ENCODE results near the gene POLA2.
"Not testable (repeated sequence)": the region's sequence is repeated elsewhere in the genome, so short reads cannot be mapped to it uniquely, and the experiment has no call there.

Gene POLA2

DNA sequence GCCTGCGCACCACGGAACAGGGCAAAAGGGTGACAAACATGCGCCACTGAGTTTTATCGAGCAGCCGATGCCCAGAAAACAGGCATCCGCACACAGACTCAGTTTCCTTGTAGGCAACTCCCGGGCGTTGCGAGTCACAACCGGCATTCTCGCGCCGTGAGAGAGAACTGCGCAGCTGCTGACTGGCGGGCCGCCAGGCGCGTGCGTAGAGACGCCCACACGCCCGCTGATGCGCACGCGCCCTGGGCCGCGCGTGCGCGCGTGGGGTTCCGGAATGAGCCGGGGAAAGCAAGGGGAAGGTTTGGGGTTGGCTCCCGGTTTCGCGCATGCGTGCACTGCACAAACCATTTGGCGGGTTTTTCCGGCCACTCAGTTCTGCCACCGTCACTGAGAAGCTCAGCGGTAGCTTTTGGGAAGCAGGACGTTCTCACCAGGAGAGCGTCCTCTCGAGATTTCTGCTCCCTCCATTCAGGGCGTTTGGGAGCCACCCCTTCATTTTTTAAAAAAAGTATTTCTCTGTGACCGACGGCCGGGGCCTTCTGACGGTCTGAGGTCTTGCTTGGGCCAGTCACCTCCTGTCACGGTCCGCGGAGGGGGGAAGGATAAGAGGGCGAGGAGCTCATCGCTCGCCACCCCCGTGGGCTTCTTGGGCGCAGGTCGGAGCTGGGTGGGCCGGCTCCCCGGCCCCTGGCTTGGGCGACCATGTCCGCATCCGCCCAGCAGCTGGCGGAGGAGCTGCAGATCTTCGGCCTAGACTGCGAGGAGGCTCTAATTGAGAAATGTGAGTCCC is at the start of gene POLA2:
Gene POLA2 (plus strand): TSS at position 372 of the 790 bp plus-strand sequence. CDS start 331 bp downstream, at position 703.
- DNase-seq = peak; percentile 96

DNA sequence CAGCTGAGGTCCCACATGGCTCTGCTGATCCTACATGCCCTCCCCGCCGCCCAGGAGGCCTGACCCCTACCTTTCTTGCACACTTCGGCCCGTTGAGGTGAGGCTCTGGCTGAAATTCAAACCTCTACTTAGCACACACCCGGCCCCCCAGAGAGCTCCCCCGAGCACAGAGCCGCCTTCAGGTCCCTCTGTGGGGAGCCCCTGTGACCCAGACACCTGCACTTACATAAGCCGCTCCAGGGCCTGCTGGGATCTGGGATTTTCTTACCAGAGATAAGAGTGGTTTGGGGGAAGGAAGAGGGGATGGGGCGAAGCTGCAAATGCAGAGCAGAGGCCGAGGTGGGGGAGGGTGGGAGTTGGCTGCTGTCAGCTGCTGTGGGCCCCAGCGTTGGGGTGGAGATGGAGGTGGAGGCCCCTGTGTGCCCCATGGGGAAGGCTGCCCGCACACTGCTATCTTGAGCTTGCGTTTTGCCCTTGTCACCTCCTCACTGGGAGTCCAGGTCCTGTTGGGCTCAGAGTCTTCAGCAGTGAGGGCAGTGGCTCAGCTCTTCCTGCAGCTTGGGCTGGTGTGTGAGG is 49.4 kb upstream of the POLA2 start:
- no peak for DNase-seq

DNA sequence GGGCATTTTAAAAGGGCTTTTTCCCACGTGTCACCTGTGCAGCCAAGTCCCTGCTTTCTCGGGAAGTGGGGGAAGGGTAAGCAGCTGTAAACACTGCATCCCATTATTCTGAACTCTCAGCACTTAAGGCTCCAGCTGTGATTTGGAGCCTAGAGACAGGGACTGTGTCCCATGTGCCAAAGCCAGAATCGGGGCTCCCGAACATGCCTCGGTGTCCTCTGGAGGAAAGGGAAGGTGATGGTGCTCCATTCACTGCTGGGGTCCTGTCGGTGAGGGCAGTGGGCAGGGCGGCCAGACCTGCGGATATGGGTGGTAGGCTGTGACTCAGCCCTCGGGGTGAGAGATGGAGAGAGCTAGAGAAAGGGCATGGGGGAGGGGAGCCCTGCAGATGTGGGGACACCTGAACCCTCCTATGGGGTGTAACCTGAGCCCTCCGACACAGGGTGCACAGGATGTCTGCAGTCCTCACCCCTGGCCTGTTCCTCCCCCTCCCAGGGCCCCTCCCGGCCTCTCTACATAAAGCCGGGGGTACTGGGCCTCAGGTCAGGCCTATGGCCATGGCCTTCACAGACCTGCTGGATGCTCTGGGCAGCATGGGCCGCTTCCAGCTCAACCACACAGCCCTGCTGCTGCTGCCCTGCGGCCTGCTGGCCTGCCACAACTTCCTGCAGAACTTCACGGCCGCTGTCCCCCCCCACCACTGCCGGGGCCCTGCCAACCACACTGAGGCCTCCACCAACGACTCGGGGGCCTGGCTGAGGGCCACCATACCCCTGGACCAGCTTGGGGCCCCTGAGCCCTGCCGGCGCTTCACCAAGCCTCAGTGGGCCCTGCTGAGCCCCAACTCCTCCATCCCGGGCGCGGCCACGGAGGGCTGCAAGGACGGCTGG is 48.2 kb upstream of the POLA2 start:
- DNase-seq = peak; percentile 17

- DNase-seq = no peak
These were observed 47.4 kb upstream of the POLA2 start for GRCh38 chr11:65214212-65214845.

DNA sequence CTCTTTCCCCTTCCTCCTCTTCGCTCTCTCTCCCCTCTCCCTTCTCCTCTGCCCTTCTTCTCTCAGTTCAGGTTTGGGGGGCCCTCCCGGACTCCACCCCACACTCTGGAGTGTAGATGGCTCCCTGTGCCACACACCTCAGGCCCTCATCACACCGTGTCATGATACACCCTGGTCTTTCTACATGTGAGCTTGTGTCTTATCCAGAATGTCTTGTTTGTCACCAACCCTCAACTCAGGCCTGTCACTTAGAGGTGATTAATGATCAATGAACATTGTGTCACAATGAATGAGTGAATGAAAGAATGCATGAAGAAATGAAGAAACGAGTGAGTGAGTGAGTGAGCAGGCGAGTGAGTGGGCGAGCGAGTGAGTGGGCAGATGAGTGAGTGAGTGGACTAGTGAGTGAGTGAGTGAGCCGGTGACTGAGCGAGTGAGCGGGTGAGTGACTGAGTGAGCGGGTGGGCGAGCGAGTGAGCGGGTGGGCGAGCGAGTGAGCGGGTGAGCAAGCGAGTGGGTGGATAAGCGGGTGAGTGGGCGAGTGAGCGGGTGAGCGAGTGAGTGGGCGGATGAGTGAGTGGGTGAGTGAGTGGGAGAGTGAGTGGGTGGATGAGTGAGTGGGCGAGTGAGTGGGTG is 46.2 kb upstream of the POLA2 start:
- no peak for DNase-seq

DNA sequence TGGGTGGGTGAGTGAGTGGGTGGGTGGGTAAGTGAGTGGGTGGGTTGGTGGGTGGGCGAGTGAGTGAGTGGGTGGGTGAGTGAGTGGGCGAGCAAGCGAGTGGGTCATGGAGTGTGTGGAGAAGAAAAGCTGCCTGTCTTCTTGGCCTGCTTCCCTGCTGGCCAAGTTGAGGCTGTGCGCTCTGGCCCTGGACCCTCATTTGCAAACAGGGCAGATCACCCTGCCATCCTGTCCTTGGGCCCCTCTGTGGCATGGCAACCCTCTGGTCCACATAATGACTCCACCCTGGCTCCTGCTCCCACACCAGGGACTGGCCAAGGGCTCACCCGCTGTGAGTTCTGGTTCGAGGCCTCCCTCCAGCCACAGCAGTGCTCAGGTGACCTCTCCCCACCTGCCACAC is 44.9 kb upstream of the POLA2 start:
- DNase-seq = no peak

DNA sequence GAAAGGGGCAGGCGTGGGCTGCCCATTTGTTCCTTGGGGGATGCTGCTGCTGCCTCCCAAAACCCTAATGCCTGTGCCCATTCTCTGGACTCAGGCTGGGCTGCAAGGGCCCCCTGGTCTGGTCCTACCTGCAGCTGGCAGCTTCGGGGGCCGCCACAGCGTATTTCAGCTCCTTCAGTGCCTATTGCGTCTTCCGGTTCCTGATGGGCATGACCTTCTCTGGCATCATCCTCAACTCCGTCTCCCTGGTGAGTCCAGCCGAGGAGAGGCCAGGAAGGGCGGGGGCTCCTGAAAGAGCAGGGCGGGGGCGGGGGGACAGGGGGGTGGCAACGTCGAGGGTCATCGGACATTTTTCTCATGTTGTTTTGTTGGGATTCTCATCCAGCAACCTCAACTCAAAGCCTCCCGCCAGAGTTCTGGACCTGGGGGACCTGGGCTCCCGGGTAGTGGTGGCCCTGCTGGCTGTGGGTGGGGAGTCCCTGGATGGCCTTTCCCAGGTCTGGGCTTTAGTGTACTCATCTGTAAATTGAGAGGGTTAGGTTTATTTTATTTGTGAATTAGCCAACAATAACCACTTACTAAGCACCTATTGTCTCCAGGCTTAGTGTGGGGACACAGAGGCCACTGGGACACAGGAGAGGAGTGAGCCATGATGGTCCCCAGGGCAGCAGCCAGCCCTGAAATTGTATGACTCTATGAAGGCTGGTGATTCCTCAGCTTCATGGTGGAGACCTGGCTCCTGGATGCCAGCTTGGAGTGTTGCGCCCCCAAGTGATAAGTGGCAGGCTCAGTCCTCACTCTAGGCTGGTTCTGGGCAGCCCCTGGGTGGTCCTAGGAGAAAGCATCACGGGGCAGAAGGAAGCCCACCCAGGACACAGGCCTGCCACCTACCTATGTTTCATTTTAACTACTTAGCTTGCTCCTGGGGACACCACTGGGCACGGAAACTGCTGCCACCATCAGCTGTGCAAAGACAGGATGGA is 44.0 kb upstream of the POLA2 start:
- DNase-seq = no peak

GRCh38 chr11:65218446-65218845 is 43.3 kb upstream of the POLA2 start:
- no peak for DNase-seq

GRCh38 chr11:65219930-65220213 is 41.9 kb upstream of the POLA2 start:
- no peak for DNase-seq

- no peak for DNase-seq
These were observed 40.7 kb upstream of the POLA2 start for GRCh38 chr11:65221026-65221425.

DNA sequence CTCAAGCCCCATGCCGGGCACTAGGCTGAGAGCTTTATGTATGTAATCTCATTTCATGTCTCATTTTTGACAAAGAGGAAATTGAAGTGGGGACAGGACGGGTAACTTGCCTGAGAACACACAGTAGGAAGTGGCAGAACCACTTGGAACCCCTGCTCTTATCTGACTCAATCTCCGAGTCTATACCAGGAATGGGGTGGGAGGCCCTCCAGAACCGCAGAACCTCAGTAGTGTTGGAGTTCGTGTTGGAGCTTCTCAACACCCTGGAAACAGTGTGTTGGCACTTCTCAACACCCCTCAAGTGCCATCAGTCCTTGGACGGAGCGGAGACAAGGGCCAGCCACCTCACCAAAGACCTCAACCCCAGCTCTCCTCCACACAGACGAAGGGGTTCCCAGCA is 38.8 kb upstream of the POLA2 start:
- DNase-seq = no peak

DNA sequence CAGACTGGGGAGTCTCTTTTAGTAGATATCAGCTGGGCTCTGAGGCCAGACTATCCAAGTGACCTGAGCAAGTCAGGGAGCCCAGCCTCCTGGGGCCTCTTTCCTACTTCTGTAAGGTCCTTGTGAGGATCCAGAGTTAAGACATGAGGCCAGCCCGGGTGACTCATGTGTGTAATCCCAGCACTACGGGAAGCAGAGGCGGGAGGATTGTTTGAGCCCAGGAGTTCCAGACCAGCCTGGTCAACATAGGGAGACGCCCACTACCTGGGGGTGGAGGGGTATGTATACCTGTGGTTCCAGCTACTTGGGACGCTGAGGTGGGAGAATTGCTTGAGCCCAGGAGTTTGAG is 36.9 kb upstream of the POLA2 start:
- DNase-seq = no peak

DNA sequence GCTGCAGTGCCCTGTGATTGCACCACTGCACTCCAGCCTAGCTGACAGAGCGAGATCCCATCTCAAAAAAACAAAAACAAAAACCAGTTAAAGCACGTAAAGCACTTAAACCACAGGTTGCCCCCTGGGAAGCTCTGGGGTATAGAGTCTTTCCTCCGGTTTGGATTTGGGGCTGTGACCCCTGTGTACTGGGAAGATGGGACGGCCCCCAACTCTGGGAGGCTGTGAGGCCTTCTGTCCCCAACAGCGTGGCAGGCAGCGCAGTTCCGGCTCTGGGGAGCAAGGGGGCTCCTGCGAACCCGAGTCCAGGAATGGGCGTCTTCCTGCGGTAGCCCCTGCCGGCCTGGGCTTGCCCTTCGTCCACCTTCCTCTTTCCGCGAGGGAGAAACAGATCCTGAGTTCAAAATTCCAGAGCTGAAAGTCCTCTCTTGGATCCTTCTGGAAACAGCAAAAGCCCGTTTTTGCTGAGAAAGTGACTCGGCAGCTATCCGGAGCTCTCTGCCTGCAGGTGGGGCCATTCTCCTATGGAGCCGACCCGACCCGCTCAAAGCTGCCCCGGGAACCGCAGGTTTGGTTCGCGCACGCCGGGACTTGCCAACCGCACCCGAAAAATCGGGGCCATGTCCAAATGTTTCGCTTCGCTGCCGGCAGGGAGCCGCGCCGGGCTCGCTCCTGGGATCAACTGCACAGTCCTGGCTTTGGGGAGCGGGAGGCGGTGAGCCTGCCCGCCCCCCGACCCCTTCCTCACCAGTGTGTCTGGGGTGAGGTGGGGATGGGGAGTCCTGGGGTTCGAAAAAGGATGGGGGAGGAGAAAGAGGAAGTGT is 36.3 kb upstream of the POLA2 start:
- peak; percentile 52 for DNase-seq

GRCh38 chr11:65226103-65226442 is 35.7 kb upstream of the POLA2 start:
- no peak for DNase-seq

DNA sequence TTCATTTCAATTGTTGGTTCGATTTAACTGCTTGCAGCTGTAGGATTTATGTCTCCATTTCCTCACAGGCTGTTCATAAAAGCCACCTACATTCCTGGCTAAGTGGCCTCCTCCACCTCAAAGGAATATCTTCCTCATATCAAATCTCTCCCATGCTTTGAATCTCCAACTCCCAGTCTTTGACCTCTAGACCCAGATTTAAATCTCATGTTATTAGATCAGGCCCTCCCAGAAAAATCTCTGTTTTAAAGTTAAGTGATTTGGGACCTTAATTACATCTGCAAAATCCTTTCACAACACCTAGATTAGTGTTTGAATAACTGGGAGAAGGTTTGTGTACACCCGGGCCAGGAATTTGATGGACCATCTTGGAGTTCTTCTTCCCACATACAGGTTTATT is 33.9 kb upstream of the POLA2 start:
- DNase-seq = no peak

DNA sequence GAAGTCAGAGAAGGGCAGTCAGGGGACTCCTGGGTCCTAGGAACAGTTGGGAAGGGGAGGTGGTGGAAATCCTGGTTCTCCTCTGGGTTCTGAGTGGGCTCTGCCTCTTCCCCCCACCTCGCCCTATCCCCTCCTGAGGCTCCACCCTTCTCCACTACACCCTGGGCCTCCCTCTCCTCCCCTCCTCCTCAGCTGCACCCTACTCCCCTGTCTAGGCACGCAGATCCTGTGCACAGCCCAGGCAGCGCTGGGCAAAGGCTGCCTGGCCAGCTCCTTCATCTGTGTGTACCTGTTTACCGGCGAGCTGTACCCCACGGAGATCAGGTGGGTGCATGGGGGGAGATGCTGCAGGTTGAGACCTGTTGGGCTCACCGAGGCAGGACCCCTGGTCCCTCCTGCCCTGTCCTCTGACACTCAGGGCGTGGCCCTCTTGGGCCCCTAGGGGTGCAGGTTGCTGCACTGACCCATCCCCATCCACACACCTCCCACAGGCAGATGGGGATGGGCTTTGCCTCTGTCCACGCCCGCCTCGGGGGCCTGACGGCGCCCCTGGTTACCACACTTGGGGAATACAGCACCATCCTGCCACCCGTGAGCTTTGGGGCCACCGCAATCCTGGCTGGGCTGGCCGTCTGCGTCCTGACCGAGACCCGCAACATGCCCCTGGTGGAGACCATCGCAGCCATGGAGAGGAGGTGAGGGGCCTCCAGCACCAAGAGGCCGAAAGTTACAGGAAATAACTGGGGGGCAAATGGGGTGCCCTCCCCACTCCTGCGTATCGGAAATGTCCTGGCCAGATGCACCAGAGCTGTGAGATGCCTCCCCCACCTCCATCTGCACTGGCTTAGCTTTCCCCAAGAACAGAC is 25.3 kb upstream of the POLA2 start:
- DNase-seq = no peak

- DNase-seq = not testable (repeated sequence)
These were observed 23.5 kb upstream of the POLA2 start for GRCh38 chr11:65238302-65238701.

DNA sequence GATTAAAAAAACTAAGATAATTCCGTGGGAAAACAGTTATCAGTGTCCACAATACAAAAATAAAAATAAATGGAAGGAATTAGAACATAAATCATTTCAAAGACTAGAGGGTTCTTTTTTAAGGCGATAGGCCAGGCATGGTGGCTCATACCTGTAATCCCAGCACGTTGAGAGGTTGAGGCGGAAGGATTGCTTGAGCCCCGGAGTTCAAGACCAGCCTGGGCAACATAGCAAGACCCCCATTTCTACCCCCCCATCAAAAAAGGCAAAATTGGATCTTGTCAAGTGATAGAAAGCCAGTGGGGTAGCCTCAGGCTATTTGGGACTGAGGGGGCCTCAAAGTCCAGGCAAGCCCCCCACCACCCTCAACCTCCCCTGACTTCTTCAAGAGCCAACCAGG is 20.6 kb upstream of the POLA2 start:
- DNase-seq = no peak

GRCh38 chr11:65241692-65242091 is 20.1 kb upstream of the POLA2 start:
- no peak for DNase-seq

DNA sequence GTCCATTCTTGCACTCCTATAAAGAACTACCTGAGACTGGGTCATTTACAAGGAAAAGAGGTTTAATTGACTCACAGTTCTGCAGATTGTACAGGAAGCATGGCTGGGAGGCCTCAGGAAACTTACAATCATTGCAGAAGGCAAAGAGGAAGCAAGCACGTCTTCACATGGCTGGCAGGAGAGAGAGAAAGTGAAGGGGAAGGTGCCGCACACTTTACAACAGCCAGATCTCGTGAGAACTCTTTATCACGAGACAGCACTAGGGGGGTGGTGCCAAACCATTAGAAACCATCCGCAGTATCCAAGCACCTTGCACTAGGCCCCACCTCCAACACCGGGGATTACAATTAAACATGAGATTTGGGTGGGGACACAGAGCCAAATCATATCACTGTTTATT is 19.4 kb upstream of the POLA2 start:
- no peak for DNase-seq
